ENCODE measurements around the gene TP53TG5. TPM values are rescaled to one million over a fixed set of nuclear protein-coding genes. Genes with fewer than 3 reads are reported as not detected.

Gene TP53TG5
- total RNA-seq, 1 experiment from 2014 or later = not detected

GRCh38 chr20:45328451-45328850, 49.7 kb downstream of the TP53TG5 start:
- no peak for DNase-seq
- H3K36me3 ChIP-seq = peaks cover 86% of the 10 kb centered on the region
- no peaks in the 10 kb centered on the region for H3K9me3 ChIP-seq
- no peaks in the 10 kb centered on the region for H3K27me3 ChIP-seq
- H3K4me3 ChIP-seq = no peak overlapping the region

- Histone ChIP-seq H3K9me3 (no peaks in the 10 kb centered on the region), H3K4me3 (no peak overlapping the region), H3K36me3 (peaks cover 57% of the 10 kb centered on the region), H3K27me3 (no peaks in the 10 kb centered on the region)
- DNase-seq = no peak
Measured at GRCh38 chr20:45325371-45325770, 52.8 kb downstream of the TP53TG5 start.

GRCh38 chr20:45323731-45324130, 54.4 kb downstream of the TP53TG5 start:
- Histone ChIP-seq H3K4me3 (no peak overlapping the region), H3K27me3 (no peaks in the 10 kb centered on the region), H3K36me3 (peaks cover 40% of the 10 kb centered on the region), H3K9me3 (no peaks in the 10 kb centered on the region)
- DNase-seq = no peak

GRCh38 chr20:45322952-45323383, 55.2 kb downstream of the TP53TG5 start:
- H3K27me3 ChIP-seq = no peaks in the 10 kb centered on the region
- DNase-seq = peak; percentile 62
- H3K4me3 ChIP-seq = no peak overlapping the region
- peaks cover 33% of the 10 kb centered on the region for H3K36me3 ChIP-seq
- no peaks in the 10 kb centered on the region for H3K9me3 ChIP-seq

Other genes starting within 250 kb of the TP53TG5 start
- not detected in 2 replicates for gene PI3, start 203.4 kb downstream of the TP53TG5 start, total RNA-seq (2014; rRNA removed; shearing (Covaris generic); ENCODE audit: low replicate concordance)
- not detected in 2 replicates for gene SEMG1, start 171.3 kb downstream of the TP53TG5 start, total RNA-seq (2014; rRNA removed; shearing (Covaris generic); ENCODE audit: low replicate concordance)
- gene SEMG2, start 157.0 kb downstream of the TP53TG5 start, total RNA-seq (2014; rRNA removed; shearing (Covaris generic); ENCODE audit: low replicate concordance) = not detected in 2 replicates
- 25.7 and 52.2 TPM in 2 replicates for gene SLPI, start 123.8 kb downstream of the TP53TG5 start, total RNA-seq (2014; rRNA removed; shearing (Covaris generic); ENCODE audit: low replicate concordance)
- not detected in 2 replicates for gene RBPJL, start 71.5 kb downstream of the TP53TG5 start, total RNA-seq (2014; rRNA removed; shearing (Covaris generic); ENCODE audit: low replicate concordance)
- not detected in 2 replicates for gene MATN4, start 70.0 kb downstream of the TP53TG5 start, total RNA-seq (2014; rRNA removed; shearing (Covaris generic); ENCODE audit: low replicate concordance)
- gene SDC4, start 29.9 kb downstream of the TP53TG5 start, total RNA-seq (2014; rRNA removed; shearing (Covaris generic); ENCODE audit: low replicate concordance) = 204 and 214 TPM in 2 replicates
- gene SYS1, start 15.2 kb downstream of the TP53TG5 start, total RNA-seq (2014; rRNA removed; shearing (Covaris generic); ENCODE audit: low replicate concordance) = 24.5 and 32.3 TPM in 2 replicates
- 17.6 and 25.0 TPM in 2 replicates for gene DBNDD2, start 30.0 kb upstream of the TP53TG5 start, total RNA-seq (2014; rRNA removed; shearing (Covaris generic); ENCODE audit: low replicate concordance)
- 35.6 and 66.5 TPM in 2 replicates for gene PIGT, start 37.8 kb upstream of the TP53TG5 start, total RNA-seq (2014; rRNA removed; shearing (Covaris generic); ENCODE audit: low replicate concordance)
- not detected in 2 replicates for gene WFDC2, start 91.4 kb upstream of the TP53TG5 start, total RNA-seq (2014; rRNA removed; shearing (Covaris generic); ENCODE audit: low replicate concordance)
- gene SPINT3, start 137.3 kb upstream of the TP53TG5 start, total RNA-seq (2014; rRNA removed; shearing (Covaris generic); ENCODE audit: low replicate concordance) = not detected in 2 replicates
- gene WFDC6, start 161.2 kb upstream of the TP53TG5 start, total RNA-seq (2014; rRNA removed; shearing (Covaris generic); ENCODE audit: low replicate concordance) = not detected in 2 replicates
- not detected in 2 replicates for gene EPPIN, start 169.1 kb upstream of the TP53TG5 start, total RNA-seq (2014; rRNA removed; shearing (Covaris generic); ENCODE audit: low replicate concordance)
- not detected in 2 replicates for gene WFDC8, start 201.0 kb upstream of the TP53TG5 start, total RNA-seq (2014; rRNA removed; shearing (Covaris generic); ENCODE audit: low replicate concordance)